ENCODE measurements around the gene OR4C12.
"Not testable (repeated sequence)": the region's sequence is repeated elsewhere in the genome, so short reads cannot be mapped to it uniquely, and the experiment has no call there.

OR4C12 gene

DNA sequence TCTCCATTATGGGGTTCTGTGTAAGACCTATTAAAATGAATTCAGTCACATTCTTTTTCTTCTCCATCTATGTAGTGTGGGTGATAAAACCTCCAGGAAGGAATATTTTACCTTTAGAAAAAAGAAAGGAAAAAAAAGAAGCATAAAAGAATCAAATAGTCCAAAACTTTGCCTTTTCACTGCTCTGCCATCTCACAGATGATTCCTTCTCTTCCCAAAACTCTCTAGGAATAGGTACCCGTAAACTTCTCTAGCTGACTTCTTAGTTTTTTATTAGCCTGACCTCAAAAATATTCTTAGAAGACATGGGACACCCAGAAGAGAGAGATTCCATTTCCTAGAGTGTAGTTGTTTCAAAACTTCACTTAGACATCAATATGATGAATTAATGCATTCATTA lies at the start of gene OR4C12:
TSS of gene OR4C12 (minus strand) at position 101 of the 400 bp plus-strand sequence. CDS start at position 67, 34 bp downstream.
- not testable (repeated sequence) for DNase-seq (ENCODE audit: low read depth in 1 of 2, low spot score in 1 of 2)

DNA sequence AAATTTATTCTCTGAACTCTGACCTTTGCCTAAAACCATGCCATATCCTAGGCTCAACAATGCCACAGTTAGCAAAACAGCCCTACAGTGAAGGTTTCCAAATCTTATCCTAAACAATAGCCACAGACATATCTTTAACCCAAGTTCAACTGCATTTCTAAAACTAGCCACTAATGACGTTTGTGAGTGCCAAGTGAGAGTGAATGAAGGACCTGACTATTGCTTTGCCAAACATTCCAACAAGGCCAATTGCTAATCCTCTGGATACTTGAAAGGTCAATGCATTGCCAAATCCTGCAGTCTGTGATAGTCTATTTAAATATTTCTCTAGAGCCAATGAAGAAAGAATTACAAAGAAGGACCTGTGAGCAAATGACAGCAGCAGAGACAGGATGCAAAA lies 47.9 kb upstream of the OR4C12 start:
- DNase-seq (ENCODE audit: low read depth in 1 of 2, low spot score in 1 of 2), result no peak

- no peak for DNase-seq (ENCODE audit: low read depth in 1 of 2, low spot score in 1 of 2)
Measured at GRCh38 chr11:49995565-49995964, 13.2 kb upstream of the OR4C12 start.

GRCh38 chr11:49973439-49973838 lies 8.9 kb downstream of the OR4C12 start:
- DNase-seq (ENCODE audit: low read depth in 1 of 2, low spot score in 1 of 2), result not testable (repeated sequence)

GRCh38 chr11:49952091-49952490 lies 30.2 kb downstream of the OR4C12 start, which contains the start of gene OR4C13:
Gene OR4C13 (plus strand): TSS chr11:49952391. CDS start chr11:49952423, 32 bp downstream.
- DNase-seq (ENCODE audit: low read depth in 1 of 2, low spot score in 1 of 2), result no peak

- not testable (repeated sequence) for DNase-seq (ENCODE audit: low read depth in 1 of 2, low spot score in 1 of 2)
Measured at GRCh38 chr11:49948701-49949100, 33.6 kb downstream of the OR4C12 start.
